BLaER1 (cell line): ENCODE results near the gene C3orf18.

Source experiments
- H3K27ac ChIP-seq: shearing (Covaris generic); formaldehyde crosslinking; 2 replicates; pipeline ENCODE4 v1.8.1; 2022
- H3K27me3 ChIP-seq: shearing (Covaris generic); formaldehyde crosslinking; 2 replicates; pipeline ENCODE4 v1.8.1; 2022
- H3K36me3 ChIP-seq: shearing (Covaris generic); formaldehyde crosslinking; 2 replicates; pipeline ENCODE4 v1.8.1; 2022
- H3K4me1 ChIP-seq: shearing (Covaris generic); formaldehyde crosslinking; 2 replicates; pipeline ENCODE4 v1.8.1; 2022
- H3K4me2 ChIP-seq: shearing (Covaris generic); formaldehyde crosslinking; 2 replicates; pipeline ENCODE4 v1.8.1; 2022
- H3K4me3 ChIP-seq: shearing (Covaris generic); formaldehyde crosslinking; 2 replicates; pipeline ENCODE4 v1.8.1; 2022
- H3K9ac ChIP-seq: shearing (Covaris generic); formaldehyde crosslinking; 2 replicates; pipeline ENCODE4 v1.8.1; 2022
- H3K9me3 ChIP-seq: shearing (Covaris generic); formaldehyde crosslinking; 2 replicates; pipeline ENCODE4 v1.8.1; 2022
- H4K20me1 ChIP-seq: shearing (Covaris generic); formaldehyde crosslinking; 2 replicates; pipeline ENCODE4 v1.8.1; 2022
- Cebpa-rat ChIP-seq: shearing (Covaris generic); IDR thresholded peaks from 2 replicates; pipeline ENCODE4 v1.8.1; 2022

Gene C3orf18

GRCh38 chr3:50525987-50526386 is 41.6 kb downstream of the C3orf18 start:
- H3K9me3 ChIP-seq: no peaks in the 10 kb centered on the region
- H3K36me3 ChIP-seq: no peaks in the 10 kb centered on the region
- H3K27ac ChIP-seq: no peak overlapping the region
- H4K20me1 ChIP-seq: peaks cover 27% of the 10 kb centered on the region; the same call in 1 of the 2 replicates
- H3K4me3 ChIP-seq: no peak overlapping the region
- H3K4me1 ChIP-seq: peaks cover 23% of the 10 kb centered on the region
- peaks cover 27% of the 10 kb centered on the region for H3K27me3 ChIP-seq
- H3K9ac ChIP-seq: no peak overlapping the region
- no peak overlapping the region for H3K4me2 ChIP-seq
- no peak for TF ChIP-seq Cebpa-rat

GRCh38 chr3:50525191-50525910 is 42.2 kb downstream of the C3orf18 start:
- Histone ChIP-seq H3K36me3 (no peaks in the 10 kb centered on the region), H3K4me1 (peaks cover 29% of the 10 kb centered on the region), H3K4me3 (no peak overlapping the region), H3K27me3 (peaks cover 21% of the 10 kb centered on the region), H3K4me2 (no peak overlapping the region), H3K27ac (no peak overlapping the region), H3K9ac (no peak overlapping the region), H4K20me1 (peaks cover 27% of the 10 kb centered on the region; the same call in 1 of the 2 replicates), H3K9me3 (no peaks in the 10 kb centered on the region)
- TF ChIP-seq Cebpa-rat: no peak

- H3K4me2 ChIP-seq: no peak overlapping the region
- H3K27me3 ChIP-seq: peaks cover 15% of the 10 kb centered on the region
- no peaks in the 10 kb centered on the region for H3K36me3 ChIP-seq
- no peak for TF ChIP-seq Cebpa-rat
- peaks cover 35% of the 10 kb centered on the region for H3K4me1 ChIP-seq
- H3K4me3 ChIP-seq: no peak overlapping the region
- H3K9ac ChIP-seq: no peak overlapping the region
- H3K27ac ChIP-seq: no peak overlapping the region
- no peaks in the 10 kb centered on the region for H3K9me3 ChIP-seq
- peaks cover 27% of the 10 kb centered on the region; the same call in 1 of the 2 replicates for H4K20me1 ChIP-seq
Observed at GRCh38 chr3:50524746-50525145, 42.8 kb downstream of the C3orf18 start.

GRCh38 chr3:50523279-50523811 is 44.2 kb downstream of the C3orf18 start:
- Histone ChIP-seq H3K27me3 (peaks cover under 1% of the 10 kb centered on the region; the same call in 1 of the 2 replicates), H4K20me1 (peaks cover 27% of the 10 kb centered on the region; the same call in 1 of the 2 replicates), H3K4me1 (peaks cover 49% of the 10 kb centered on the region), H3K4me3 (no peak overlapping the region), H3K9me3 (no peaks in the 10 kb centered on the region), H3K27ac (no peak overlapping the region), H3K36me3 (no peaks in the 10 kb centered on the region), H3K9ac (no peak overlapping the region), H3K4me2 (peak overlapping the region; percentile 19)
- TF ChIP-seq Cebpa-rat: no peak

- H3K27me3 ChIP-seq: no peaks in the 10 kb centered on the region
- H3K4me3 ChIP-seq: 0 out of 2 replicates have a peak overlapping the region, but pooled peaks have one; percentile 7
- peaks cover 15% of the 10 kb centered on the region; the same call in 1 of the 2 replicates for H4K20me1 ChIP-seq
- peaks cover 66% of the 10 kb centered on the region for H3K4me1 ChIP-seq
- no peak for TF ChIP-seq Cebpa-rat
- no peaks in the 10 kb centered on the region for H3K36me3 ChIP-seq
- H3K9ac ChIP-seq: peak overlapping the region; percentile 53; the same call in 1 of the 2 replicates
- H3K9me3 ChIP-seq: no peaks in the 10 kb centered on the region
- peak overlapping the region; percentile 46 for H3K27ac ChIP-seq
- H3K4me2 ChIP-seq: peak overlapping the region; percentile 89
Observed at GRCh38 chr3:50521572-50521971, 46.0 kb downstream of the C3orf18 start.

GRCh38 chr3:50520849-50521248 is 46.7 kb downstream of the C3orf18 start:
- no peaks in the 10 kb centered on the region for H3K36me3 ChIP-seq
- H3K9me3 ChIP-seq: no peaks in the 10 kb centered on the region
- TF ChIP-seq Cebpa-rat: no peak
- H3K9ac ChIP-seq: peak overlapping the region; percentile 53
- H3K27ac ChIP-seq: peak overlapping the region; percentile 46
- H3K4me2 ChIP-seq: peak overlapping the region; percentile 89
- peaks cover 73% of the 10 kb centered on the region for H3K4me1 ChIP-seq
- H4K20me1 ChIP-seq: 0 out of 2 replicates have a peak, but pooled peaks cover 10% of the 10 kb centered on the region
- H3K27me3 ChIP-seq: no peaks in the 10 kb centered on the region
- H3K4me3 ChIP-seq: 0 out of 2 replicates have a peak overlapping the region, but pooled peaks have one; percentile 7

GRCh38 chr3:50519471-50520089 is 48.0 kb downstream of the C3orf18 start:
- H3K4me1 ChIP-seq: peaks cover 86% of the 10 kb centered on the region

GRCh38 chr3:50518436-50518835 is 49.1 kb downstream of the C3orf18 start:
- Histone ChIP-seq H3K4me1 (peaks cover 94% of the 10 kb centered on the region), H4K20me1 (no peaks in the 10 kb centered on the region), H3K9me3 (no peaks in the 10 kb centered on the region), H3K36me3 (no peaks in the 10 kb centered on the region), H3K27me3 (no peaks in the 10 kb centered on the region), H3K4me3 (no peak overlapping the region), H3K4me2 (peak overlapping the region; percentile 95), H3K27ac (no peak overlapping the region), H3K9ac (no peak overlapping the region)
- TF ChIP-seq Cebpa-rat: no peak

More at GRCh38 chr3:50519471-50520089, 48.0 kb downstream of the C3orf18 start:
- H3K4me3 ChIP-seq: no peak overlapping the region
- H3K36me3 ChIP-seq: no peaks in the 10 kb centered on the region
- H3K9ac ChIP-seq: no peak overlapping the region
- 0 out of 2 replicates have a peak, but pooled peaks cover 4% of the 10 kb centered on the region for H4K20me1 ChIP-seq
- no peaks in the 10 kb centered on the region for H3K27me3 ChIP-seq
- H3K4me2 ChIP-seq: peak overlapping the region; percentile 95
- no peaks in the 10 kb centered on the region for H3K9me3 ChIP-seq
- no peak overlapping the region for H3K27ac ChIP-seq
- no peak for TF ChIP-seq Cebpa-rat

- Histone ChIP-seq H3K27ac (peak overlapping the region; percentile 79; the same call in 1 of the 2 replicates), H3K9ac (peak overlapping the region; percentile 79; the same call in 1 of the 2 replicates), H3K4me2 (peak overlapping the region; percentile 95), H4K20me1 (no peaks in the 10 kb centered on the region), H3K9me3 (no peaks in the 10 kb centered on the region), H3K4me1 (peaks cover 96% of the 10 kb centered on the region), H3K36me3 (no peaks in the 10 kb centered on the region), H3K27me3 (no peaks in the 10 kb centered on the region), H3K4me3 (no peak overlapping the region)
- TF ChIP-seq Cebpa-rat: no peak
Observed at GRCh38 chr3:50517721-50518206, 49.8 kb downstream of the C3orf18 start.
